ENCODE data around the gene ME2.

DNA sequence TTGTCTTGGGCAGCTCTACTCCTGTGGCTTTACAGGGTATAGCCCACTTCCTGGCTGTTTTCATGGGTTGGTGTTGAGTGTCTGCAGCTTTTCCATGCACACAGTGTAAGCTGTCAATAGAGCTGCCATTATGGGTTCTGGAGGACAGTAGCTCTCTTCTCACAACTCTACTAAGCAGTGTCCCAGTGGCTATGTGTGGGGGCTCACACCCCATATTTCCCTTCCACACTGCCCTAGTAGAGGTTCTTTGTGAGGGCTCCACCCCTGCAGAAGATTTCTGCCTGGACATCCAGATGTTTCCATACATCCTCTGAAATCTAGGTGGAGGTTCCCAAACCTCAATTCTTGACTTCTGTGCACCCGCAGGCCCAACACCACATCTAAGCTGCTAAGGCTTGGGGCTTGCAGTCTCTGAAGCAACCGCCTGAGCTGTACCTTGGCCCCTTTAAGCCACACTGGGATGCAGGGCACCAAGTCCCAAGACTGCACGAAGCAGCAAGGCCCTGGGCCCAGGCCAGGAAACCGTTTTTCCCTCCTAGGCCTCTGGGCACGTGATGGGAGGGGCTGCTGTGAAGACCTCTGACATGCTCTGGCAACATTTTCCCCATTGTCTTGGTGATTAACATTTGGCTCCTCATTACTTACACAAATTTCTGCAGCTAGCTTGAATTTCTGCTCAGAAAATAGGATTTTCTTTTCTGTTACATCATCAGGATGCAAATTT, 98.3 kb downstream of the ME2 start:
- no peak for TF ChIP-seq CTCF (conservative IDR thresholded peaks at IDR 0.05)
- no peak for TF ChIP-seq ZFX (IDR thresholded peaks at IDR 0.05)
